ENCODE data around the gene TMEFF2. TPM values are rescaled to one million over a fixed set of nuclear protein-coding genes. Genes with fewer than 3 reads are reported as not detected.
A peak's percentile ranks its signal among the peaks of the same experiment; 100 is the strongest.

The TMEFF2 gene
- total RNA-seq, 2 experiments from 2014 or later: not detected

DNA sequence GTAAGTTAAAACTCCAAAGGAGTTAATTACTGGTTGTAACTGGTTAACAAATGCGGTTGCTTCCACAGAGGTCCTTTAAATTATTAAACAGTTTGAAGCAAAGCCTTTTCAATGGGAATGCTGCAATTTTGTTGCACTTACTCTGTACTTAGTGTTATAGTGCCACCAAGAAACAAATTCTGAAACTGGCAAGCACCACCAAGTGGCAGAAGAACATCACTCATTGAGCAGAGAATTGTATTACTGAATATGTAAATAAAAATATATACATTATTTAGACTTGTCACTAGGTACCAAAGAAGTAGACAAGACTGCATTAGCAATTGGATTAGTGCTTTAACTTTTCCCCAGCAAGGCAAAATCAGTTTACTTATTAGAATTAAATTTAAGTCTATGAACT lies 2.6 kb upstream of the TMEFF2 start:
- no peak for DNase-seq
- Mint-ChIP-seq H3K36me3 (ENCODE audit: low read depth) (no peaks in the 10 kb centered on the region), H3K27ac (no peak overlapping the region), H3K9me3 (no peaks in the 10 kb centered on the region), H3K27me3 (peaks cover 58% of the 10 kb centered on the region), H3K4me3 (no peak overlapping the region), H3K4me1 (peaks cover 30% of the 10 kb centered on the region)
- ChIA-PET POLR2A (no interaction called here), CTCF (no interaction called here)

DNA sequence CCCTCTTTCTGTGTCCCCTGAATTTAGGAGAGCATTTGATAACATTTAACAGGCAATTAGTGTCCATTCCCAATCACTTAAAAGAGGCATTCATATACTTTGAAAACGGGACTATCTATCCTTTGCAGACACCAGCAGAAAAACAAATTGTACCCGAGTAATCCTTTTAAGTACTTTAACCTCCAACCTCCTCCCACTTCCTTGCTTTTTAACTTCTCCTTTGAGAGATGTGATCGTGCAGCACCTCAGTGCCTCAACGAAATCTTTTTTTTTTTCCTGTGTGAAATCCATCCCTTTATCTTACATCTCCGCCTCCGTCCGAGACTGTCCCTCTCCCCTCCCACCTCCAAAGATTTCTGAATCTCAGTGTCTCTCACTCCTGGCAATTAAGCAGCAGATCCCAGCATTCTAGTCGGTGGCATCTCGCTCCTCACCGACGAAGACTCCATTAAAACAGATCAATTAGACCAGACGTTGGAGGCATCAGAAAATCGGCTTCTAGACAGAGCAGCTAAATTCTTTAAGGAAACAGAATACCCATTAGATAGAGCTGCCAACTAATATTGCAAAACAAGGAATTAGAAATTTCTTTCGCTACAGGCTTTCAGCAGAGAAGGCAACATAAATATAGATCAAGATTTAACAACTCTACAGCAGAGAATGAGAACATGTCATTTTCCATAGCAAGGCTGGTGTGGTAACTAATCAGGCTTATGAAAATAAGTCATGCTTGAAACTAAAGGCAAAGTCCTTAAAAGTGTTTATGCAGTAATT lies 1.9 kb upstream of the TMEFF2 start:
- ChIA-PET POLR2A (no interaction called here), CTCF (no interaction called here)
- Mint-ChIP-seq H3K27me3 (peaks cover 64% of the 10 kb centered on the region), H3K27ac (no peak overlapping the region), H3K36me3 (ENCODE audit: low read depth) (no peaks in the 10 kb centered on the region), H3K4me1 (peaks cover 30% of the 10 kb centered on the region), H3K4me3 (peak overlapping the region; percentile 65), H3K9me3 (no peaks in the 10 kb centered on the region)
- no peak for DNase-seq

DNA sequence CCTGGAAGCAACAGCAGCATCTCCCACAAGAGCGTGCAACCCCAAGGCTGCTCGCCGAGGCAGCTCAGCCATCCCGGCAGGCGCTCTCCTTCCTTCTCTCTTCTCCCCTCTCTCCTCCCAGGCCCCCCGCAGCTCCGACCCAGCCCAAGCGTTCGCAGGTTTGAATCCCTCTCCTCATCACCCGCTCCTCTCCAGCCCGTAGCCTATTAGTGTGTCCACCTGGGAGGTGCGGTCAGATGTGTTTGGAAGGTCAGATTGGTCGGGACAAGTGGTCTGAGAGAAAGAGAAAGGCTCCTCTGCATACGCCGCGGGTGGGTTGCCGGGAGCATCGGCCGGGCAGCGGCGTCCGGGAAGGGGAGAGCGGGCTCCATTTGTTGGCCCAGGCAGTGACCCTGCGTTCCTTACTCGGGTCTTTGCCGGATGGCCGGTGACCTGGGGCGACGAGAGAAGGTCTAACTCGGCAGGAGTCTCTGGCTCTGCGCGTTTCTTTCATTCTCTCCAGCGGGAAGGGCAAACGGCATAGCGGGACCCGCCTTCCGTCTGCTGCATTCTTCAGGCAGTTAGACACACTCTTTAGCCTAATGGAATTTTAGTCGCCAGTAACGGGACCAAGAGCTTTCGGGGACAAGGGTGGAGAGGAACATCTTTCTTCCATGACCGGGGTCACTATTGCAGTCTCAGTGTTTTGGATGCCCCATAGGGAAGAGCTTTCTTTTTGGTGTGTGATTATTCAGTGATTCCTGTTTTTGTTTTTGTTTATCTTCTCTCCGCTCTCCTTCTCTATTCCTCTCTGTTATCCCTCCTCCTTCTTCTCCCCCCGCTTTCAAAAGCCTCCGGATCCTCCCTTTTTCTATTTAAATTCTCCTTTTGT lies 1.1 kb upstream of the TMEFF2 start:
- H3K9me3 Mint-ChIP-seq: no peaks in the 10 kb centered on the region
- POLR2A ChIA-PET: interaction anchor here (1.0 to 1.1 kb wide), 2 partner anchors 518 to 558 kb away, joined by 3 read pairs; partner anchors contain the start of gene NABP1
- DNase-seq: peak; percentile 17
- peaks cover 30% of the 10 kb centered on the region for H3K4me1 Mint-ChIP-seq
- peak overlapping the region; percentile 65 for H3K4me3 Mint-ChIP-seq
- H3K27me3 Mint-ChIP-seq: peaks cover 66% of the 10 kb centered on the region
- no peaks in the 10 kb centered on the region for H3K36me3 Mint-ChIP-seq (ENCODE audit: low read depth)
- CTCF ChIA-PET: no interaction called here
- no peak overlapping the region for H3K27ac Mint-ChIP-seq

DNA sequence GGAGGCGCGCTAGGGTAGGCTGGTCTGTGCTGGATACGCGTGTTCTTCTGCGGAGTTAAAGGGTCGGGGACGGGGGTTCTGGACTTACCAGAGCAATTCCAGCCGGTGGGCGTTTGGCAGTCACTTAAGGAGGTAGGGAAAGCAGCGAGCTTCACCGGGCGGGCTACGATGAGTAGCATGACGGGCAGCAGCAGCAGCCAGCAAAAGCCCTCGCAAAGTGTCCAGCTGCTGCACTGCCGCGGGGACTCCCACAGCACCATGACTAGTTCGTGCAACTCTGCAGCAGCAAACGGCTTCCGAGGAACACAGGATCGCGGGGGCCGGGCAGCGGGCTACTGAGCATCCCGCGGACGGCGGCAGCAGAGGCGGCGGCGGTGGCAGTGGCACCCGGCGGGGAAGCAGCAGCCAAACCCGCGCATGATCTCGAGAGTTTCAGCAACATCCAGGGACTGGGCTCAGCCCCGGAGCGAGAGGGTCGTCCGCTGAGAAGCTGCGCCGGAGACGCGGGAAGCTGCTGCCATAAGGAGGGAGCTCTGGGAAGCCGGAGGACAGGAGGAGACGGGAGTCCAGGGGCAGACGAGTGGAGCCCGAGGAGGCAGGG lies 368 bp downstream of the TMEFF2 start:
- peaks cover 30% of the 10 kb centered on the region for H3K4me1 Mint-ChIP-seq
- peaks cover 69% of the 10 kb centered on the region for H3K27me3 Mint-ChIP-seq
- H3K27ac Mint-ChIP-seq: no peak overlapping the region
- peak overlapping the region; percentile 65 for H3K4me3 Mint-ChIP-seq
- CTCF ChIA-PET: no interaction called here
- POLR2A ChIA-PET: no interaction called here
- no peaks in the 10 kb centered on the region for H3K9me3 Mint-ChIP-seq
- no peaks in the 10 kb centered on the region for H3K36me3 Mint-ChIP-seq (ENCODE audit: low read depth)
- peak; percentile 21 for DNase-seq

DNA sequence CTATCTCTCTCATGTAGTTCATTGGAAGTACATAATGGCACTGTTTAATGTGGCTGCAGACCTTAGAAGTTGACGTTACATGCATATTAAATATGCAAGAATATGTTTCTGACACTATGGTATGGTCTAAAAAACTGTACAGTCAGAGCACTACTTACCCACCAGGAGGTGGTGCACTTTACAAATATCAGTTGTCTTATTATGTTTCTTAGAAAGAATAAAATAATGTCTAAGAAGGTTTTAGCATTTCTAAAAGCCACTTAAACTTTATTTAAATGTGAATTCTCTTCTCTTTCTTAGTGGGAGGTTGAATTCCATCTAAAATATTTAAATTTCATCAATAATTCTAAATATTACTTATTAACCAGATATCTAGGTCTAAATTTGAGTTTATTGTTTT lies 4.3 kb downstream of the TMEFF2 start:
- peaks cover 17% of the 10 kb centered on the region for H3K4me1 Mint-ChIP-seq
- H3K36me3 Mint-ChIP-seq (ENCODE audit: low read depth): no peaks in the 10 kb centered on the region
- ChIA-PET CTCF (no interaction called here), POLR2A (no interaction called here)
- no peaks in the 10 kb centered on the region for H3K9me3 Mint-ChIP-seq
- DNase-seq: no peak
- H3K4me3 Mint-ChIP-seq: no peak overlapping the region
- no peak overlapping the region for H3K27ac Mint-ChIP-seq
- peaks cover 58% of the 10 kb centered on the region for H3K27me3 Mint-ChIP-seq

DNA sequence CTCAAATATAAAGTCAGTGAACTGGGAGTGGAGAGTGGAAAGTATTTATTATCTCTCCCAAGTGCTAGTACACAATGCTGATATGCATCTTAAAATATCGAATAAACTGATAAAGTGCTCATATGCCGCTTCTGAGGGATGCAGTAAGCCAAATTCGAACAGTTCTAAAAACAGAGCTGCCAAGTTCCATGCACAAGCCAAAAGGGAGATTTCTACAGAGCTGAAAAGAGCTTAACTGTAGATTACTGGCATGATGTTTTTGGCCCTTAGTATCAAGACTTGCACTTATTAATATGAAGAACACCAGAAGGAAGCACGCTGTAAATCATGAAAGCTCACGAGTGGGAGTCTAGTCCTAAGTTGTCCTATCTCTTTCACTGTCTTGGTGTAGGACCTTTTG lies 7.9 kb downstream of the TMEFF2 start:
- Mint-ChIP-seq H3K36me3 (ENCODE audit: low read depth) (no peaks in the 10 kb centered on the region), H3K4me1 (no peaks in the 10 kb centered on the region), H3K9me3 (no peaks in the 10 kb centered on the region), H3K27me3 (peaks cover 31% of the 10 kb centered on the region), H3K27ac (no peak overlapping the region), H3K4me3 (no peak overlapping the region)
- POLR2A ChIA-PET: no interaction called here
- DNase-seq: no peak
- CTCF ChIA-PET: interaction anchor here (1.7 kb wide), 1 partner anchor 24 kb away, joined by 8 read pairs; no protein-coding TSS in a partner anchor

DNA sequence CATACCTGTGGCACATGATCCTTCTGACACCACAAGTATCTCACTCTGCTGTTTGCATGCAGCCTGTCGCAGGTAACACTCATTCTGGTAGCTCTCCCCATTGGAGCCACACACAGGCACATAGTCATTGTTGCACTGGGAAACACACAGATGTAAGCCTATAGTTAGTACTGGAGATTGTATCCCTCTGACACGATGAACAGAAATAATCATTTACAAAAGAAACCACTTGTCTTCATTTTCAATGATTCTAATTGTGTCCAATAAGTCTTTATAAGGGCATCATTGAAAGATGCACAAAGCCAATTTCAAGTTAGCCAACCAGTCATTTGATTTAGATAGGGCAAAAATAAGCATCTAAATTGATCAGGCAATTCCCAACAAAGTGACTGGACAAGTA lies 10.4 kb downstream of the TMEFF2 start:
- H3K36me3 Mint-ChIP-seq (ENCODE audit: low read depth): no peaks in the 10 kb centered on the region
- CTCF ChIA-PET: interaction anchor here (1.0 kb wide), 1 partner anchor 56 kb away, joined by 3 read pairs; no protein-coding TSS in a partner anchor
- peaks cover 21% of the 10 kb centered on the region for H3K27me3 Mint-ChIP-seq
- H3K4me3 Mint-ChIP-seq: no peak overlapping the region
- H3K27ac Mint-ChIP-seq: no peak overlapping the region
- H3K9me3 Mint-ChIP-seq: no peaks in the 10 kb centered on the region
- DNase-seq: no peak
- H3K4me1 Mint-ChIP-seq: no peaks in the 10 kb centered on the region
- POLR2A ChIA-PET: no interaction called here

DNA sequence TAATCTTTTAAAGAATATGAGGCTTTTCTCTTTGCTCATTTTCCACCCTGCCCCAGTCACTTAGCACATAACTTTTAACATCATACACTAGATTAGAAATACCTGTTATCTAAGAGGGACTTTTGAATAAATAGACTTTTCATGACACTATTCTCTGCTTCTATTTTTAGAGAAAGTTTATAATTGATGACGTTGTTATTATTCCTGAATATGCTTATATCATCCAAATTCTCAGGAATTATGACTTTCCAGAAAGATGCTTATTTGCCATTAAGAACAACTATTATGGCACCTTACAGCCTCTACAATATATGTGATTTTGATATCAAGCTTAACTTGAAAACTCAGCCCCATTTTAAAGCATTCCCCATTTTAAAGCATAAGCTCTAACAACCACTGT lies 11.4 kb downstream of the TMEFF2 start:
- Mint-ChIP-seq H3K27ac (no peak overlapping the region), H3K36me3 (ENCODE audit: low read depth) (no peaks in the 10 kb centered on the region), H3K4me1 (no peaks in the 10 kb centered on the region), H3K27me3 (peaks cover 21% of the 10 kb centered on the region), H3K4me3 (no peak overlapping the region), H3K9me3 (no peaks in the 10 kb centered on the region)
- POLR2A ChIA-PET: no interaction called here
- CTCF ChIA-PET: interaction anchor here (1.0 kb wide), 1 partner anchor 21 kb away, joined by 3 read pairs; no protein-coding TSS in a partner anchor
- DNase-seq: no peak

DNA sequence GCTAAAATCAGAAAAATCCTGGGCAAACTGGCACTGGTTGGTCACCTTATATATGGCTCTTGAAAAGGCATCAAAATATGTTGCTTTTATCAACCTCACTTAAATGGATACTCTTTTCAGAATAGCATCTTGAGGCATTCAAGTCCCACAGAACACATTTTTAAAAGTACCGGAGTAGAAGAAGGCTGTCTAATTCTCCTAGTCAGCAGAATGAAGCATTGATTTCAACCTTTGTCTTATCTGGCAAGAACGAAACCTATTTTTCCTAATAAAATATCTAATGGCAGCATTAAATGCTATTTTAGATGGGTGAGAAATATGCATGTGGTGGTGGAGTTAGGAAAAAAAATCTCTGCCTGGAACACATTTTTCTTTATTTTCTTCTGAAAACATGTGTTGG lies 27.8 kb downstream of the TMEFF2 start:
- no peaks in the 10 kb centered on the region for H3K9me3 Mint-ChIP-seq
- CTCF ChIA-PET: no interaction called here

DNA sequence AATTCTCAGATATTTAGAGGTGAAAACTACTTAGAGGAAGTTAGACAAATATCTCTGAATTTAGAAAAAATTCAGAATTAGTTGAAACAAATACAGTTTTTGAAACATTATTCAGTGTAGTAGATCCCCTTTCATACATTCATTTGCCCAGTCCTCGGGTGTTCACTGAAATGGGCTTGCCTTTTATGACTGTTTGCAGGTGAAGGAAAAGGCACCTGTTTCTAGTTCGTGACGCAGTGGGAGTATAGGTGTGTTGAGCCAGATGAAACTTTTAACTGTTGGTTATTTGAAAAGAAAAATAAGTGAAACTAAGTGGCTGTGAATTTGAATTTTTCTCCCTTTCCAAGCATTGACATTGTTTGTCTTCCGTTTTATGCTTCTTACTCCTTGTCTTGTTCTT lies 28.9 kb downstream of the TMEFF2 start:
- peaks cover 13% of the 10 kb centered on the region for H3K4me1 Mint-ChIP-seq
- no peak for DNase-seq
- peaks cover 25% of the 10 kb centered on the region for H3K27me3 Mint-ChIP-seq
- ChIA-PET CTCF (no interaction called here), POLR2A (no interaction called here)
- H3K9me3 Mint-ChIP-seq: no peaks in the 10 kb centered on the region
- no peak overlapping the region for H3K27ac Mint-ChIP-seq
- H3K4me3 Mint-ChIP-seq: no peak overlapping the region
- H3K36me3 Mint-ChIP-seq (ENCODE audit: low read depth): no peaks in the 10 kb centered on the region

More for the DNA sequence above, 27.8 kb downstream of the TMEFF2 start:
- H3K4me3 Mint-ChIP-seq: no peak overlapping the region
- no peak overlapping the region for H3K27ac Mint-ChIP-seq
- peaks cover 5% of the 10 kb centered on the region for H3K4me1 Mint-ChIP-seq
- peaks cover 33% of the 10 kb centered on the region for H3K27me3 Mint-ChIP-seq
- H3K36me3 Mint-ChIP-seq (ENCODE audit: low read depth): no peaks in the 10 kb centered on the region
- DNase-seq: no peak
- POLR2A ChIA-PET: no interaction called here

DNA sequence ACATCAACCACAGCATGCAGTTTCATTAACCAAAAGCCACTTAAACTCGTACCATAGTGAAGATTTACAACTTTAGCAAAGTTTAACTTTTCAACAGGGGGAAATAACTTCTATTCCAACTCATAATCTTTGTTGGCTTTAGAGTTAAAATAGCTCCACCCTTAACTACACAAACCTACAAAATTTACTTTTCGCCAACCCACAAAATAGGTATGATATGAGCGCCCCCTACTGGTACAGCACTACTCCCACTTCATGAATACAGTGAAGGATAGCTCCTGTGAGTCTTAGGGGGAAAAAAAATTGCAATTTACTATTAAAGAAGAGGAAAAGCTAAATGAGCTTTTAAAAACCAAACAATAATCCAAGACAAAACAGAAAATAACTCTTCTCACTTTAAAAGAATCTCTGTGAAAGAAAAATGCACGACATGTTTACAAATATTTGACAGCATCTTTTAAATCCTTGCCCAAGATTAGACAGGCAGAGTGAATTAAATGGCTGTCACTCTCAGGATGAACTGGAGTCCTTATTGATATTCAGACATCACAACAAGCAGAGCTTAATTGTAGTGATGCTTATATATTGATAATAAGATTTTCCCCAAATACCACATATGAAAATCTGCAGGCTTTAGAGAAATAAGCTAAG lies 32.2 kb downstream of the TMEFF2 start:
- no peak overlapping the region for H3K27ac Mint-ChIP-seq
- POLR2A ChIA-PET: interaction anchor here (0.8 to 1.6 kb wide), 3 partner anchors 607 to 1124 kb away, joined by 3 to 4 read pairs (median 3); no protein-coding TSS in a partner anchor
- H3K4me3 Mint-ChIP-seq: no peak overlapping the region
- no peaks in the 10 kb centered on the region for H3K9me3 Mint-ChIP-seq
- no peaks in the 10 kb centered on the region for H3K36me3 Mint-ChIP-seq (ENCODE audit: low read depth)
- H3K4me1 Mint-ChIP-seq: peaks cover 15% of the 10 kb centered on the region
- CTCF ChIA-PET: interaction anchor here (0.6 to 3.9 kb wide), 56 partner anchors 8 to 997 kb away, joined by 3 to 101 read pairs (median 4); no protein-coding TSS in a partner anchor
- peaks cover 22% of the 10 kb centered on the region for H3K27me3 Mint-ChIP-seq
- peak; percentile 60 for DNase-seq

DNA sequence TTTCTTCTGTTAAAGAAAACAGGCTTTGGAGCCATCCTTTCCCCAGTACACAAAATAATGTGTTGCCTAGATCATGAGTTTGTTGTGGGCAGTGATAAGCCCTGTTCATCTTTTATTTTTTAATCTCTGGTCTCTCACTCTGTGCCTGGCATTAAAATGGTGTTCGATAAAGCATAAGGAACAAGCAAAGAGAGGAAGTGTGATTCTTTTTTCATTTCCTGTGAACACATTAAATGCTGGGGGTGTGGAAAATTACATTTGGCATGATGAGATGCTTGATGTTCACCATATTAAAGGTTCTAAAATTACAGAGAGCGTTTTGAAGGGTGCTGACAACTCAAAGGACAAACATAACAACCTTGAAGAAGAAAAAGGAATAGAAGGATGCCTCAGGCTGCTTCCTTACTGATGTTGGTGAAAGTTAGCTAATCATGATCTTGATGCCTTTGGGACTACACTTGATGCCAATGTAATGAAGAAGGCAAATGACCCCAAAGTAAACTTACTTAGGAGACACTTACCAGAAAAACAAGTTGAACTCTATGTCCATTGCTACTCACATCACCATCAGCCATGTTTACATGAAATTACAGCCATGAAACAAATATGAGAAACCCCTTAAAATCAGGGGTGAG lies 33.0 kb downstream of the TMEFF2 start:
- Mint-ChIP-seq H3K27ac (no peak overlapping the region), H3K27me3 (peaks cover 17% of the 10 kb centered on the region), H3K4me3 (no peak overlapping the region), H3K4me1 (peaks cover 15% of the 10 kb centered on the region), H3K9me3 (no peaks in the 10 kb centered on the region), H3K36me3 (ENCODE audit: low read depth) (no peaks in the 10 kb centered on the region)
- POLR2A ChIA-PET: interaction anchor here (1.1 to 1.6 kb wide), 2 partner anchors 606 to 608 kb away, joined by 3 to 4 read pairs; no protein-coding TSS in a partner anchor
- CTCF ChIA-PET: interaction anchor here (0.6 to 3.9 kb wide), 45 partner anchors 8 to 997 kb away, joined by 3 to 101 read pairs (median 4); no protein-coding TSS in a partner anchor
- no peak for DNase-seq
